HL-60 (cell line): Measurements from ENCODE around the gene LAMB3.
A peak's percentile ranks its signal among the peaks of the same experiment; 100 is the strongest.

Source experiments
- DNase-seq, 2 experiments: peaks; one replicate each; pipeline ENCODE4 v3.0.0-alpha.2; 2010 to 2020; ENCODE audit warnings: low read depth in 1 of 2, low spot score in 1 of 2
- H3K27ac ChIP-seq: fragments of 250-450 bp; sonication (Bioruptor Pico); replicated peaks from 2 replicates; pipeline ENCODE4 v1.5.1; 2020; ENCODE audit warnings: mild to moderate bottlenecking, moderate library complexity
- H3K27me3 ChIP-seq: fragments of 250-450 bp; sonication (Bioruptor Pico); 2 replicates; pipeline ENCODE4 v1.5.1; 2021; ENCODE audit warnings: mild to moderate bottlenecking, moderate library complexity; ENCODE audit not compliant: insufficient read depth, poor library complexity, severe bottlenecking
- H3K4me3 ChIP-seq: replicated peaks from 2 replicates; pipeline ENCODE4 v1.5.1; 2011; ENCODE audit warnings: mild to moderate bottlenecking, control low read depth, low read length; ENCODE audit not compliant: insufficient read depth
- CTCF ChIP-seq: IDR thresholded peaks from one replicate; pipeline ENCODE4 v1.5.1; 2011; ENCODE audit warnings: low read length, control low read depth, inconsistent platforms; ENCODE audit not compliant: insufficient read depth
- GABPA ChIP-seq: IDR thresholded peaks from 2 replicates; pipeline ENCODE4 v1.6.1; 2012; ENCODE audit warnings: low read depth
- POLR2AphosphoS5 ChIP-seq: IDR thresholded peaks from 2 replicates; pipeline ENCODE4 v1.6.1; 2012; ENCODE audit warnings: low read depth
- REST ChIP-seq: IDR thresholded peaks from 2 replicates; pipeline ENCODE4 v1.6.1; 2012; ENCODE audit warnings: low read depth; ENCODE audit not compliant: insufficient replicate concordance
- SPI1 ChIP-seq: IDR thresholded peaks from 2 replicates; pipeline ENCODE4 v1.6.1; 2012; ENCODE audit warnings: low read depth, mild to moderate bottlenecking, borderline replicate concordance

LAMB3 gene

GRCh38 chr1:209618756-209619420 lies 33.3 kb downstream of the LAMB3 start:
- DNase-seq = peak in 1 of 2 experiments; percentile 28
- no peak overlapping the region for H3K4me3 ChIP-seq
- H3K27me3 ChIP-seq = no peaks in the 10 kb centered on the region
- H3K27ac ChIP-seq = no peak overlapping the region
- TF ChIP-seq POLR2AphosphoS5 = no peak
- no peak for TF ChIP-seq REST
- no peak for TF ChIP-seq SPI1
- no peak for TF ChIP-seq CTCF
- no peak for TF ChIP-seq GABPA

GRCh38 chr1:209618291-209618690 lies 33.9 kb downstream of the LAMB3 start:
- H3K4me3 ChIP-seq = no peak overlapping the region
- no peak for TF ChIP-seq REST
- H3K27me3 ChIP-seq = no peaks in the 10 kb centered on the region
- DNase-seq = no peak
- H3K27ac ChIP-seq = no peak overlapping the region

- DNase-seq = no peak
- H3K27ac ChIP-seq = no peak overlapping the region
- TF ChIP-seq POLR2AphosphoS5 (no peak), REST (no peak), SPI1 (no peak), GABPA (no peak), CTCF (no peak)
- no peak overlapping the region for H3K4me3 ChIP-seq
- no peaks in the 10 kb centered on the region for H3K27me3 ChIP-seq
Measured at GRCh38 chr1:209617755-209618154, 34.5 kb downstream of the LAMB3 start.
